GM18499 (cell line): ENCODE data around the gene ZNF146.
"Not testable (repeated sequence)": the region's sequence is repeated elsewhere in the genome, so short reads cannot be mapped to it uniquely, and the experiment has no call there.

Experiments used
- ATAC-seq: cut with Tn5 transposase; IDR thresholded peaks from one replicate; pipeline ENCODE4 v1.9.1; 2021; ENCODE audit warnings: moderate number of reproducible peaks; ENCODE audit not compliant: insufficient read depth, unreplicated experiment

The ZNF146 gene

DNA sequence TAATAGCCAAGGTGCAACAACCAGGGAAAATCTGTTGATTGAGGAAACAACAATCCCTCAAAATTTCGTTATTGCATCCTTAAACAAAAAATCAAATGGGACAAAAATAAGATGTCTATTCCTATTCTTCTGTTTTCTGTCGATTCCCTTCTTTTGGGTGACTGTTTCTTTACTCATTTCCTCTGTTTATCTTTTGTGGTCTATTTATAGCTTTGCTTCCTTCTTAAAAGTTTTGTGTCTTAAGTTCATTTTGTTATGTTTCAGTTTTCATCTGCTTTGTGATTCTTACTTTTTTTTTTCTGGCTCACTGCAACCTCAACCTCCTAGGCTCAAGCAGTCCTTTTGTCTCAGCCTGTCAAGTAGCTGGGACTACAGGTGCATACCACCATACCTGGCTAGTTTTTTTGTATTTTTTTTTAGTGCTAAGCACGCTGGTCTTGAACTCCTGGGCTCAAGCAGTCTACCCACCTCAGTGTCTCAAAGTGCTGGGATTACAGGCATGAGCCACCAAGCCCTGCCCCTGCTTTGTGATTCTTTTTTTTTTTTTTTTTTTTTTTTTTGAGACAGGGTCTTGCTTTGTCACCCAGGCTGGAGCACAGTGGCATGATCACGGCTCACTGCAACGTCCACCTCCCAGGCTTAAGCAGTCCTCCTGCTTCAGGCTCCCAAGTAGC is 10.4 kb downstream of the ZNF146 start:
- ATAC-seq, result no peak

DNA sequence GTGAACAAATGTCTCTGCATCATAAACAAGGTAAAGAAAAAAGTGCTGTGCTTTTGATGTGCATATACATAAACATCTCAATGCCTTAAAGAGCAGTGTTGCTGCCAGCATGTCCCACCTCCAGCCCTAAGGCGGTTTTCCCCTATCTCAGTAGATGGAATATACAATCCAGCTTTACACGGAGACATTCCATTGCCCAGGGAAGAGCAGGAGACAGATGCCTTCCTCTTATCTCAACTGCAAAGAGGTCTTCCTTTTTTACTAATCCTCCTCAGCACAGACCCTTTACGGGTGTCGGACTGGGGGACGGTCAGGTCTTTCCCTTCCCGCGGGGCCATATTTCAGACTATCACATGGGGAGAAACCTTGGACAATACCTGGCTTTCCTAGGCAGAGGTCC is 18.7 kb downstream of the ZNF146 start:
- ATAC-seq, result not testable (repeated sequence)

DNA sequence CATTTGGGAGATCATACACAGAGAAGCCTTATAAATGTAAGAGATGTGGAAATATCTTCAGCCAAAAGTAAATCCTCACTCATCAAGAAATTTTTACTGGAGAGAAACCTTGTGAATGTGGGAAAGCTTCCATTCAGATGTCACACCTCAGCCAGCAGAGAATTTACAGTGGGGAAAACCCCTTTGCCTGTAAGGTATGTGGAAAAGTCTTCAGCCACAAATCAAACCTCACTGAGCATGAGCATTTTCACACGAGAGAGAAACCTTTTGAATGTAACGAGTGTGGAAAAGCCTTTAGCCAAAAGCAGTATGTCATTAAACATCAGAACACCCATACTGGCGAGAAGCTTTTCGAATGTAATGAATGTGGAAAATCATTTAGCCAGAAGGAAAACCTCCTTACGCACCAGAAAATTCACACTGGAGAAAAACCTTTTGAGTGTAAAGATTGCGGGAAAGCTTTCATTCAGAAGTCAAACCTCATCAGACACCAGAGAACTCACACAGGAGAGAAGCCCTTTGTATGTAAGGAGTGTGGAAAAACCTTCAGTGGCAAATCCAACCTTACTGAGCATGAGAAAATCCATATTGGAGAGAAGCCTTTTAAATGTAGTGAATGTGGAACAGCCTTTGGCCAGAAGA is 21.5 kb downstream of the ZNF146 start:
- no peak for ATAC-seq

DNA sequence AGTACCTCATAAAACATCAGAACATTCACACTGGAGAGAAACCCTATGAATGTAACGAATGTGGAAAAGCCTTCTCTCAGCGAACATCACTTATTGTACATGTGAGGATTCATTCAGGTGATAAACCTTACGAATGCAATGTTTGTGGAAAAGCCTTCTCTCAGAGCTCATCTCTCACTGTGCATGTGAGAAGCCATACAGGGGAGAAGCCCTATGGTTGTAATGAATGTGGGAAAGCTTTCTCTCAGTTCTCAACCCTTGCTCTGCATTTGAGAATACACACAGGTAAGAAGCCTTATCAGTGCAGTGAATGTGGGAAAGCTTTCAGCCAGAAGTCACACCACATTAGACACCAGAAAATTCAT is 22.0 kb downstream of the ZNF146 start:
- ATAC-seq, result no peak

DNA sequence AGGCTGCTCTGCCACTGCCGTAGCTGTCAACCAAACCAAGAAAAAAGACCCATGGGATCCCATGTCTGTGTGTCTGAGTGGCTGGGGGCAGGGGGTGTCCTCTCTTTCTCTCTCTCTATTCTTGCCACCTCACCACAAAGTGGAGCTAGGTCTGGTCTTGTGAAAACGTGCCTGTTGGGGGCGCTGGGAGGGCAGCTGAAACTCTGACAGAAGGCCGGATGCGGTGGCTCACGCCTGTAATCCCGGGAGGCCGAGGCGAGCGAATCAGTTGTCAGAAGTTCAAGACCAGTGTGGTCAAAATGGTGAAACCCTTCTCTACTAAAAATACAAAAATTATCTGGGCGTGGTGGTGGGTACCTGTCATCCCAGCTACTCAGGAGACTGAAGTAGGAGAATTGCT is 29.2 kb downstream of the ZNF146 start:
- ATAC-seq, result no peak

DNA sequence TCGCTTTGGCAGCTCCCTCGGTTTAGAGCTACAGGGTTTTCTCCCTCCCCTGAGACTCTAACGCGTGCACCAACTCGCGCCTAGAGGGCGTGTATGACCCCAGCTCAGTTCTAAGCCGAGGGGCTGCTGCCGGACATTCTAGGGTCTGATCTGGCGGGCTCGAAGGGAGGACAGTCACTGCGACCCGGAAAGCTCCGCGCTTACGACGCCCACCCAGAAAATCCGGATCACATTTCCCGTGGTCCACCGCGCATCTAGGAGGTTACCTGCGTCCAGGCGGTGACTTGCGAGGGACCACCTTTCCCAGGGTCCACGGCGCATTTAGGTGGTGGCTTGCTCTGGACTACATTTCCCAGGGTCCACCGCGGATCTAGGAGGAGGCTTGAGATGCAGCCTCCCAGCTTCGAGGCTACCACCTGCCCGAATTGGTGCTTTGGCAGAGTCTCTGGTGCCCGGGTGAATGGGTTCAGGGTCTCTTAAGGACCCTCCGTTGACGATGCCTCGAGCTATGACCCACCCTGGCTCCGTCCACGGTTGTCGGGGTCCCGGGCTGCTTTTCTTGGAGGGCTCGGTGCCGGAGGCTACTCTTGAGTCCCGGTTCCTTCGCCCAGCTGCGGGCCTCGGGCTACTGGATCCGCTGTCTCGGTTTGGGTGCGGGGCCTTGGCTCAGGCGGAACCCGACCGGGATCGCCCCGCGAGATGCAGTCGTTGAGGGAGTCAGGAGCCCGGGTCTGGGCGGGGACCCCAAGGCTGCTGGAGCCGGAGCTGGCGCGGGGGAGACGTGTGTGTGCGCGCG is 30.5 kb downstream of the ZNF146 start:
- ATAC-seq, result no peak

DNA sequence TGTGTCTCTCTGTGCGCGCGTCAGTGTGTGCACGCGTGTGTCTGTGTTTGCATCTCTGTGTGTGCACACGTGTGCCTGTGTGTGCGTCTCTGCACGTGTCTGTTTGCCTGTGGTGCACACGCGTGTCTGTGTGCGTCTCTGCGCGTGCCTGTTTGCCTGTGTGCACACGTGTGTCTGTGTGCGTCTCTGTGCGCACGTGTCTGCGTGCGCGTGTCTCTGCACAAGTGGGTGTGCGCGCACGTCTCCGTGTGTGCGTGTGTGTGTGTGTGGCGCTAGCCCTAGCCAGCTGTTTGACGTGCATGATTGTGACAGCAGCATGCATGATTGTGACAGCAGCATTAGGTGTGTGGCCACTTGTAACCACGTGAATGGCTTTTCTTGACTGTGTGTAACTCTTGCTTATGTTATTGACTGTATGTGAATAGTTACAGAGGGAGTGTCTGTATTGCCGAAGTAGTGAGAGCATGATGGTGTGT is 31.1 kb downstream of the ZNF146 start:
- no peak for ATAC-seq

DNA sequence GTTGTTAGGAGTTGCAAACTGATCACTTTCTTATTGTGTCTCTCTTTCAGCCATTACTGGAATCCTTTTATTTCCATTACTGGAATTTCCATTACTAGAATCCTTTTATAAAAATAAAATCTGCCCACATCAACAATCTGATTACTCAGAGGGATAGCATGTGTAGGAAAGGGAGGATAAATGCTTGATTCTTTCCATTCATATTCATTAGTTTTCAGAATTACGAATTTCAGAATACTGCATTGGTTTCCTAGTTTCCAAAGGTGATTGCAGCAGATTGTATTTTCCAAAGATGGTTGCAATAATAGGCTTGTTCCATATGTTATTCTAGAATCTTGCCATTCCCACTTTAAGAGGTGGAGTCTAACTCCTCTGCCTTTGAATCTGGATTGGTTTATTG is 37.1 kb downstream of the ZNF146 start:
- no peak for ATAC-seq

DNA sequence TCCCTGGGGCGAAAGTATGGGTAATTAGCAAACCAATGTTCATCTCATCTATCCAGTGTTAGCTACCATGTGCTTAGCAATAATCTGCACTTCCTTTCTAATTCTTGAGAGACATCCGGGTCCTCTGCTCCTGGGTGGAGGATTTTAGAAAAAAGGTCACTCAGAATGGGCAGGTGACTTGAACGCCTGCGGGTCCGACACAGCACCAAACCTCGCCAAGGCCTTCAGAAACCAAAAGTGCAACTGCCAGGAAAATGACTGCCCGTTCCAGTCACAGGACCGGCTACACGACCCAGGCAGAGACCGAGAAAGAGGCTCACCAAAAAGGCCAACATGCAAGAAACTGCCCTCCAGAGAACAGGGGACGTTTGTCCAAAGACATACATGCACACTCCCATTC is 39.9 kb downstream of the ZNF146 start:
- no peak for ATAC-seq

DNA sequence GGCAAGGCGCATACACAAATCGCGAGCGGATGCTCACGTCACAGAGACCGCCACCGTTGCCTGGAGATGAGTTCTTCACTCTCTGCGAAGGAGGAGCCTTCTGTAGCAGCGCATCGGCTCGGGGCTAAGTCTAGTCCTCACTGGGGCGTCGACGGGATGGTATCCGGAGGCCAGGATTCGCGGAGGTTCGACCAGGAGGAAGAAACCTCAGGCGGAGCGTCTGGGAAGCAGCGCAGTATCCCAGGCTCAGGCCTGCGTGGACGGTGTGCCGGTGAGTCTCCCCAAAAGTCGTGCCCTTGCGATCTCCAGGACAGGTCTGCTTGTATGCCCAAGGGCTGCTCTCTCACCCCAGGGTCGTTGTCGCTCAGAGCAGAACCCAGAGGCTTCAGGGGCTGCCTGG is 40.4 kb downstream of the ZNF146 start:
- ATAC-seq, result no peak

DNA sequence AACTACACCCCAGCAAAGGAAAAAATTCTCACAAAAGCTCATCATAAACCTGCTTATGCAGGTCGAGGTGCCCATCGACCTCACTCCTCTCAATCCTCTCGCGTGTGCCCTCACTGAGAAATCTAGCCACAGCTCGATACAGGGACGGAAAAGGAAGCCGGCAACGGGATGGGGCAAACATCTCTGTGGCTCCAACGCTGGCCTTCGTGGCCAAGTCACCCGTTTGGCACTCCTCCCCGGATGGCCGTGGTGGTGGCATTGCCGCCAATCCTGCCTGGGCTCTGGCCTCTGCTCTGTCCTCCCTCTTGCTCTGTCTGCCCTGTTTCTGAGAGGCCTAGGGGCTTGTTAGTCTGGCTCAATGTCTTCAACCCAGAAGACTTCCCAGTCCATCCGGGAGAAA is 41.2 kb downstream of the ZNF146 start:
- ATAC-seq, result no peak

DNA sequence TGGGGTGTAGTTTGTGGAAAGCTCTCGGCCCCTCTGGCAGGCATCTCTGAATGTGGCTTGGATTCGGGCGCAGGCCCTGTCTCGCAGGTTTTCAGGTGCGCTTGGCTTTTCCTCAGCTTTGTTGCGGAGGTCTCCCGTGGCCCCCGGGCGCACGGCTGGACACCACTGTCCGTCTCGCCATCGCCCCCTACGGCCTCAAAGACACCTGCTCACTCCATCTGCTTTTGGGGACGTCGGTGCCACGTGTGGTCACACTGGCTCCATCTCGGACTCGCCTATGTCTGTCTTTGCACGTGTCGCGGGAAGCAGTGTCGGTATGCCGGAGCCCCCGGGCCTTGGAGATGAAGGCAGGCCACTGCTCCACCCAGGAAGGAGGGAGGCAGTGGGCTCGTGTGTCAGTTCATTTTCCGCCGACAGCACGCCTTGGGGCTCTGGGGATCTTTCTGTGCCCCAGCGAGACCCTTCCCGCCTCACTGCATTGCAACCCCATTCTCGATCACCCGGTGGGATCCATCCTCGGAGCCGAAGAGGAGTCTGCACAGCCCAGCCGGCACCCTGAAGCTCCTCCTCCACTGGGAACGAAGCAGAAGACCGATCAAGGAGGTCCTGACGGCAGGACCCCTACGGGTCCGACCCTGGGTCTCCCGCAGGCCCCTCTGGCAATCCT is 42.1 kb downstream of the ZNF146 start:
- ATAC-seq, result no peak

DNA sequence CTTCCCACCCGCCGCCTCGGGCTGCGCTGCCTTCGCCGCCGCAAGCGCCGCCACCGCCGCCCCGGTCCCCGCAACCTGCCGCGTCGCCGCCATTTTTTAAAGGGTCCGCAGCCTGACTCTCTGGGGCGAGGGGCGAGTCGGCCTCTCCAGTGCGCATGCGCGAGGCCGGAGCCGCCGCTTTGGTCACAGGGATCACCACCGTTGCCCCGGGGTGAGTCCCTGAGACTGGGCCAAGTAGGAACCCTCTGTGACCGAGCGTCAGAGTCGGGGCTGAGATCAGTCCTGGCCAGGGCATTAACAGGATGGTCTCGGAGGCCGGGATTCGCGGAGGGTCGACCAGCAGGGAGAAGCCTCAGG is 42.6 kb downstream of the ZNF146 start:
- ATAC-seq, result no peak

DNA sequence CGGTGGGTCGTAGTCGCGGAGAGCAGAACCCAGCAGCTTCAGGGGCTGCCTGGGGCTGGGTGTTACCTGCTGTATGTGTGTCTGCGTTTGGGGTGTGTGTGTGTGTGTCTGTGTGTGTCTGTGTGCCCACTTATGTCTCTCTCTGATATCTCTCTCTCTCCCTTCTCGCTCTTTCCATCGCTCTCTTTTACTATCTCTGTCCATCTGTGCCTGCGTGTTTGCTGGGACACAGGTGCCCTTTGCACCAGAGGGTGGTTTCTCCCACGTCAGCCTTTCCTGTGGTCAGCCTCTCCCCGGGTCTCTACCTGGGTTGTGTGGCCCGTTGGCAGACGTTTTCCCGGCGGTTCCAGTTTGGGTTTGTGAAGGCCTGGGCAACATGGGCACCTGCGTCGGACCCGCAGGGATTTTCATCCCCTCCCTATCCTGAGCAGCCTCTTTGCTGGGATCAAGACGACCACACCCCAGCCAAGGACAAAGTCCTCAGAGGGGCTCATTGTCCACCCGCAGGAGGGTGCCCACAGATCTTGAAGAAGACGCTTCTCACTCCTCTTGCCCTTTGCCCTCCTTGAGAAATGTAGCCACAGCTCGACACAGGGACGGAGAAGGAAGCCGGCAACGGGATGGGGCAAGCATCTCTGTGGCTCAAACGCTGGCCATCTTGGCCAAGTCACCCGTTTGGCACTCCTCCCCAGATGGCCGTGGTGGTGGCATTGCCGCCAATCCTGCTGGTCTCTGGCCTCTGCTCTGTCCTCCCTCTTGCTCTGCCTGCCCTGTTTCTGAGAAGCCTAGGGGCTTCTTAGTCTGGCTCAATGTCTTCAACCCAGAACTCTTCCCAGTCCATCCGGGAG is 43.3 kb downstream of the ZNF146 start:
- ATAC-seq, result no peak

DNA sequence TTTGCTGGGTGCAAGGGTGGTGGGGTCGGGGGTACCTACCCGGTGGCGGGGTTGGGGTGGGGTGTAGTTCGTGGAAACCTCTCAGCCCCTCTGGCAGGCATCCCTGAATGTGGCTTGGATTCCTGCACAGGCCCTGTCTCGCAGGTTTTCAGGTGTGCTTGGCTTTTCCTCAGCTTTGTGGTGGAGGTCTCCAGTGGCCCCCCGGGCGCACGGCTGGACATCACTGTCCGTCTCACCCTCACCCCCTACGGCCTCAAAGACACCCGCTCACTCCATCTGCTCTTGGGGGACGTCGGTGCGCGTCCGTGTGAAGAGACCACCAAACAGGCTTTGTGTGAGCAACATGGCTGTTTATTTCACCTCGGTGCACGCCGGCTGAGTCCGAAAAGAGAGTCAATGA is 44.3 kb downstream of the ZNF146 start:
- no peak for ATAC-seq

DNA sequence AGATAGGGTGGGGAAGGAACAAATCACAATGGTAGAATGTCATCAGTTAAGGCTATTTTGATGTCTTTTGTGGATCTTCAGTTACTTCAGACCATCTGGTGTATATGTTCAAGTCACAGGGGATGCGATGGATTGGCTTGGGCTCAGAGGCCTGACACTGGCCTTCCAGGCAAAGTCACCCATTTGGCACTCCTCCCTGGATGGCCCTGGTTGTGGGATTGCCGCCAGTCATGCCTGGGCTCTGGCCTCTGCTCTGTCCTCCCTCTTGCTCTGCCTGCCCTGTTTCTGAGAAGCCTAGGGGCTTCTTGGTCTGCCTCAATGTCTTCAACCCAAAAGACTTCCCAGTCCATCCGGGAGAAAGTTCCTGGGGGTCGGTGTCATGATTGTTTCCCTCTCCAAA is 50.2 kb downstream of the ZNF146 start:
- ATAC-seq, result no peak

DNA sequence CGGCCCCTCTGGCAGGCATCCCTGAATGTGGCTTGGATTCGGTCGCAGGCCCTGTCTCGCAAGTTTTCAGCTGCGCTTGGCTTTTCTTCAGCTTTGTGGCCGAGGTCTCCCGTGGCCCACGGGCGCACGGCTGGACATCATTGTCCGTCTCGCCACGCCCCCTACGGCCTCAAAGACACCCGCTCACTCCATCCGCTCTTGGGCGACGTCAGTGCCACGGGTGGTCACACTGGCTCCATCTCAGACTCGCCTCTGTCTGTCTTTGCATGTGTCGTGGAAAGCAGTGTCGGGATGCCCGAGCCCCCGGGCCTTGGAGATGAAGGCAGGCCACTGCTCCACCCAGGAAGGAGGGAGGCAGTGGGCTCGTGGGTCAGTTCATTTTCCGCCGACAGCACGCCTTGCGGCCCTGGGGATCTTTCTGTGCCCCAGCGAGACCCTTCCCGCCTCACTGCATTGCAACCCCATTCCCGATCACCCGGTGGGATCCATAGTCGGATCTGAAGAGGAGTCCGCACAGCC is 51.0 kb downstream of the ZNF146 start:
- no peak for ATAC-seq

DNA sequence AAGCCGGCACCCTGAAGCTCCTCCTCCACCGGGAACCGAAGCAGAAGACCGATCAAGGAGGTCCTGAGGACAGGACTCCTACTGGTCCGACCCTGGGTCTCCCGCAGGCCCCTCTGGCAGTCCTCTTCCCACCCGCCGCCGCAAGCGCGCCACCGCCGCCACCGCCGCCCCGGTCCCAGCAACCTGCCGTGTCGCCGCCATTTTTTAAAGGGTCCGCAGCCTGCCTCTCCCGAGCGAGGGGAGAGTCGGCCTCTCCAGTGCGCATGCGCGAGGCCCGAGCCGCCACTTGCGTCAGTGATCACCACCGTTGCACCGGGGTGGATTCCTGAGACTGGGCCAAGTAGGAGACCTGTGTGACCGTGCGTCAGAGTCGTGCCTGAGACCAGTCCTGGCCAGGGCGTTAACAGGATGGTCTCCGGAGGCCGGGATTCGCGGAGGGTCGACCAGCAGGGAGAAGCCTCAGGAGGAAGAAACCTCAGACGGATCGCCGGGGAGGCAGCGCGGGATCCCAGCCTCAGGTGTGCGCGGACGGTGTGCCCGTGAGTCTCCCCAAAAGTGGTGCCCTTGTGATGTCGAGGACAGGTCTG is 51.6 kb downstream of the ZNF146 start:
- ATAC-seq, result no peak

DNA sequence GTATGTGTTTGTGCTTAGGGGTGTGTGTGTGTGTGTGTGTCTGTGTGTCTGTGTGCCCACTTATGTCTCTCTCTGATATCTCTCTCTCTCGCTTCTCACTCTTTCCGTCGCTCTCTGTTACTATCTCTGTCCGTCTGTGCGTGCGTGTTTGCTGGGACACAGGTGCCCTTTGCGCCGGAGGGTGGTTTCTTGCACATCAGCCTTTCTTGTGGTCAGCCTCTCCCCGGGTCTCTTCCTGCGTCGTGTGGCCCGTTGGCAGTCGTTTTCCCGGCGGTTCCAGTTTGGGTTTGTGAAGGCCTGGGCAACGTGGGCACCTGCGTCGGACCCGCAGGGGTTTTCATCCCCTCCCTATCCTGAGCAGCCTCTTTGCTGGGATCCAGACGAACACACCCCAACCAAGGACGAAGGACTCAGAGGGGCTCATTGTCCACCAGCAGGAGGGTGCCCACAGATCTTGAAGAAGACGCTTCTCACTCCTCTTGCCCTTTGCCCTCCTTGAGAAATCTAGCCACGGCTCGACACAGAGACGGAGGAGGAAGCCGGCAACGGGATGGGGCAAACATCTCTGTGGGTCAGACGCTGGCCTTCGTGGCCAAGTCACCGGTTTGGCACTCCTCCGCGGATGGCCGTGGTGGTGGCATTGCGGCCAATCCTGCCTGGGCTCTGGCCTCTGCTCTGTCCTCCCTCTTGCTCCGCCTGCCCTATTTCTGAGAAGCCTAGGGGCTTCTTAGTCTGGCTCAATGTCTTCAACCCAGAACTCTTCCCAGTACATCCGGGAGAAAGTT is 52.3 kb downstream of the ZNF146 start:
- no peak for ATAC-seq
